Measurements from ENCODE around the gene ATP13A2. TPM values are rescaled to one million over a fixed set of nuclear protein-coding genes. Genes with fewer than 3 reads are reported as not detected.

Gene ATP13A2
- 178 TPM for total RNA-seq

DNA sequence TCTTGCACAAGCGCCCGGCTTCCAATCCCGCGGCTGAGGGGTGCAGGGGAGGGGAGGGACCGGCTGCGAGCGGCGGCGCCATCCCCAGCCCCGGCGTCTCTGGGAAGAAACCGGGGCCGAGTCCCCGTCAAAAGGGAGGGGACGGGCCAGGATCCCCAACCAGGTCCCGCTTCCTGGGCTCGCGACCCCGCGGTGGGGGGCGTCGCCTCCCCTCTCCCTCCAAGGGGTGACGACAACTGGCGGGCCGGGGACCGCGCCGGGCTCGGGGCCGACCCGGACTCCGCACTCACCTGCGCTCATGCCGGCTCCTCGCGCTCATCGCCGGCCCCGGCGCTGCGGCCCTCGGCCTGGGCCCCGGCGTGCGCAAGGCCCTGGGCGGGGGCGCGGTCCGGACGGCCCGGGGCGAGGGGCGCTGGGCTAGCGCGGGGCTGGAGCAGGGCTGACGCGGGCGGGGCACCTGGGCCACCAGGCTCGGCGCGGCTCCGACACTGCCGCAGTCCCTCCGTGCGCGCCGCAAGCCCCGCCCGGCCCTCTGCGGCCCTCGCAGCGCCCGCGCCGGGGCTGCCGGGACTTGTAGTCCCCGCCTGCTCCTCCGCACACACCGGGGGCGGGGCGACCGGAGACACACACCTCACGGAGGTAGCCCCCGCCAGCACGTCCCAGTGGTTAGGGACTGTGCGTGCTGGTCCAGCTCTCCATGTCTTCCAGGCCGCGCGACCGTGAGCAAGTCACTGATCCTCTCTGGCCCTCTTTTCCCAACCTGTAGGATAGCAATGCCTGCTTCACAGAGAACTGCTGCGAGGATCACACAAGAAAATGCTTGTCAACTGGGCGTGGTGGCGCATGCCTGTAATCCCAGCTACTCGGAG lies at the start of gene ATP13A2:
Gene ATP13A2, minus strand, starts transcription at position 490 of the 869 bp plus-strand sequence. Its CDS starts 190 bp downstream, at position 300.

GRCh38 chr1:17053685-17054410 lies 42.1 kb upstream of the ATP13A2 start, which contains the start of gene SDHB:
SDHB (minus strand) TSS chr1:17054032; CDS start chr1:17054019, 13 bp downstream.

DNA sequence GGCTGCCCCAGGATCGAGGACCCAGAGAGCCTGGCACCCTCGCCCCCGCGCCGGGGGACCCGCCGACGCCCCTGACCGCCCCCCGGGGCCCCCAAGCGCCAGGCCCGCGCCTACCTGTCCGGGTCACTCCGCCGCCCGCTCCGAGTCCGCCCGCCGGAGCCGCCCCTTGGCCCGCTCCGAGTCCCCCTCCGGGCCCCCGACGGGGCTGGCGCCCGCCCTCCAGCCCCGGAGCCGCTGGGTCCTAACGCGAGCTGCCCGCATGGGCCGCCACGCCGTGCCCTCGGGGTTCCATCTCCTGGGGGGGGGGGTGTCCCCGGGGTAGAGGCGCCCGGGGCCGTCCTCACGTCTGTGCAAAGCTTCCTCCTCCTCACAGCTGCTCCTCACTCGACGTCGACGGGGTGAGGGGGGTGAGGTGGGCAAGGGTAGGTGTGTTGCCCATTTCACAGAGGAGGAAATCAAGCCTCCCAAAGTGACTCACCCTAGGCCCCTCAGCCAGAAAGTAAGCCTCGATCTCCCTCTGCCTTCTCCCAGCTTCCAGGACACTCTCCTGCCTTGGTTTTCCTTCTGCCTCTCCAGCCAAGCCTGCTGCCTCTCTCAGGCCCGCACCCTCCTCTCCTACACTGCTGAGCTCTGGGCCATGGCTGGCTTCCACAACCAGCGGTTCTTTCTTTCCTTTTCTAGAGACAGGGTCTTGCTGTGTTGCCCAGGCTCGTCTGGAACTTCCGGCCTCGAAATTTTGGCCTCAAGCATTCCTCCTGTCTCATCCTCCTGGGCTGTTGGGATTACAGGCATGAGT lies 31.1 kb downstream of the ATP13A2 start, which contains the start of gene MFAP2:
Gene MFAP2, minus strand, starts transcription at position 148 of the 796 bp plus-strand sequence. CDS start 2,347 bp downstream, outside the sequence.

Other genes starting within 250 kb of the ATP13A2 start
- under 0.01 TPM for gene RNU1-2, start 115.9 kb downstream of the ATP13A2 start, total RNA-seq
- gene CROCC, start 90.0 kb downstream of the ATP13A2 start, total RNA-seq, result 21.7 TPM
- gene MFAP2, start 31.3 kb downstream of the ATP13A2 start, total RNA-seq, result 7.4 TPM
- gene SDHB, start 42.1 kb upstream of the ATP13A2 start, total RNA-seq, result 87.9 TPM
- gene PADI2, start 107.5 kb upstream of the ATP13A2 start, total RNA-seq, result 3.5 TPM
- gene PADI1, start 193.2 kb upstream of the ATP13A2 start, total RNA-seq, result 0.92 TPM
- gene PADI3, start 237.2 kb upstream of the ATP13A2 start, total RNA-seq, result not detected

Measured in diencephalon (tissue), 1 donor.